HG03354 (cell line): ENCODE measurements around the gene SLC10A1.
"Not testable (repeated sequence)": the region's sequence is repeated elsewhere in the genome, so short reads cannot be mapped to it uniquely, and the experiment has no call there.

Source experiments
- ATAC-seq: cut with Tn5 transposase; IDR thresholded peaks from one replicate; pipeline ENCODE4 v1.9.1; 2021; ENCODE audit warnings: mild to moderate bottlenecking; ENCODE audit not compliant: unreplicated experiment, poor library complexity, severe bottlenecking

The SLC10A1 gene

DNA sequence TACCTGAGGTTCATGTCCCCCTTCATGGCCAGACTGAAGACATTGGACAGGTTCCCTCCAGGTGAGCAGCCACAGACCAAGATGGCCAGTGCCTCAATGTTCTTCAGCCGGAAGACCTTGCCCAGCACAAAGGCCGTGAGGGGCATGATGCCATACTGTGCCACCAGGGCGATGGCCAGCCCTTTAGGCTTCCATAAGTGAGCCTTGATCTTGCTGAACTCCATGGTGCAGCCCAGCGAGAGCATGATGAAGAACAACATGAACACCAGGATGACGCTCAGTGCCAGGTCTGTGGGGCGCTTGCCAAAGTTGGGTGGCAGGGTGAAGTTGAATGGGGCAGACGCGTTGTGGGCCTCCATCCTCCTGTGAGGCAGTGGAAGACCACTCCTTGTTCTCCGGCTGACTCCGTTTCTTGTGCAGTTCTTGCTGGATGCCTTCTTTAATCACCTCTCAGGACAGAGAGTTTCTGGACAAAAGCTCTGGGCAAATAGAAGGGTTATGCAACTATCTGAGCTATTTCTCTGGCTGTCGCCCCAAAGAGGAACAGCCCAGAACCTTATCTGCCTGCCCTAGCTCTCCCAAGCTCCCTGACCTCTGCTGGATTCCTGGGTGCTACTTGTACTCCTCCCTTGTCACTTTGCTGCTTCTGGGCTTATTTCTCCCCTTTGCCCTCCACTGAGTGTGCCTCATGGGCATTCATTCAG lies at the start of gene SLC10A1:
Gene SLC10A1 (minus strand): TSS at position 445 of the 704 bp plus-strand sequence. CDS start 86 bp downstream, at position 359.
- ATAC-seq = no peak

DNA sequence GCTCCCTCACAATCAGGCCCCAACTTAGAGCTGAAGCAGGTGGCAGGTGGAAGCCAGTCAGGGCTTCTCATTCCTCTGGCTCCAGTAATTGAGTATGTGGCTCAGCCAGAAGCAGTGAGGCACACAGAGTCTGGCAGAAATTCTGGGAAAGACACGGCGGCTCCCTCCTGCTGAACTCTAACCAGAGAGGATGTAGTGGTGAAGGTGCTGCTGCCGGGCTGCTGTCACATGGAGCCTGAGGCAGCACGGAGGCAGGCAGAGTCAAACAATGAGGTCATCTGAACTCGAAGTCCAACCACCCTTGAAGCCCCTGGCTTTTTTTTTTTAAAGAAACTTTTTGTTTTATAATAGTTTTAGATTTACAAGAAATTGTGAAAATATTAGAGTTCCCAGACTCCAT lies 48.7 kb upstream of the SLC10A1 start:
- ATAC-seq = no peak

DNA sequence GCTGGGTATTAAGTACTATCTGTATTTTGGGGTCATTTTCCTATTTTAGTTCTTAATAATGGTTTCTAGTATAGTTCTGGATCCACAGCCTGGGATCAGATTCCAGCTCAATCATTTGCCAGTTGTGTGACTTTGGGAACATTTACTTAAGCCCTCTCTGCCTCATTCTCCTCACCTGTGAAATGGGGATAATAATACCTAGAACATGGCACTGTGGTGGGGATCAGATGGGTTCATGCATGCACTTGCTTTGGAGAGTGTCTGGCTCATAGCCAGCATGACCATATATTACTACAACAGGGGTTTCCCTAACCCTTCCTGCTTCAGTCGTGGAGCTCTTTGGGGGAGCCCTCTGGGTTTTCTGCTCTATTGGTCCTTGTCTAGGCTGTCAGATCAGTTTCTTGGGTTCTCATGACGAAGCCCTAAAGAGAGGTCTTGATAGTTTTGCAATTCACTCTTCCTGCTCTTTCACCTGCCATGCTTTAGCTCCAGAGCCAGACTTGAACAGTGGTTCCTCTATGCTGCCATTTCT lies 48.1 kb upstream of the SLC10A1 start:
- ATAC-seq = no peak

DNA sequence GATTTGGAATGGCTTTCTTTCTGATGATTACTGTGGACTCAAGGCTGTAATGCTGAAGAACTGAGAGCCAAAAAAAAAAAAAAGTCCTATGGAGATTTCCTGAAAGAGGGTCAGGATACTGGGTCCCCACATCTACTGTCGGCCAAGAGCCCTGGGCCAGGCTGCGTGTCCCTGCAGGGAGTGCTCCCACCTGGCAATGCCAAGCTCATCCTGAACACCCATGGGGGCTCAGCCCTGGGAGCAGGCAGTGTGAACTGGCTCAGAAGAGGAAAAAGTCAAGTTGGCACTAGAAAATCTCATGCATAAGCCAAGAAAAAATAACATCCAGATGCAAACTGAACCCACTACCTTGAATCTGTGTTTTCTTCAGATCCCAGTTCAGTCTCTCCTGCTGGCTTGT lies 47.1 kb upstream of the SLC10A1 start:
- no peak for ATAC-seq

DNA sequence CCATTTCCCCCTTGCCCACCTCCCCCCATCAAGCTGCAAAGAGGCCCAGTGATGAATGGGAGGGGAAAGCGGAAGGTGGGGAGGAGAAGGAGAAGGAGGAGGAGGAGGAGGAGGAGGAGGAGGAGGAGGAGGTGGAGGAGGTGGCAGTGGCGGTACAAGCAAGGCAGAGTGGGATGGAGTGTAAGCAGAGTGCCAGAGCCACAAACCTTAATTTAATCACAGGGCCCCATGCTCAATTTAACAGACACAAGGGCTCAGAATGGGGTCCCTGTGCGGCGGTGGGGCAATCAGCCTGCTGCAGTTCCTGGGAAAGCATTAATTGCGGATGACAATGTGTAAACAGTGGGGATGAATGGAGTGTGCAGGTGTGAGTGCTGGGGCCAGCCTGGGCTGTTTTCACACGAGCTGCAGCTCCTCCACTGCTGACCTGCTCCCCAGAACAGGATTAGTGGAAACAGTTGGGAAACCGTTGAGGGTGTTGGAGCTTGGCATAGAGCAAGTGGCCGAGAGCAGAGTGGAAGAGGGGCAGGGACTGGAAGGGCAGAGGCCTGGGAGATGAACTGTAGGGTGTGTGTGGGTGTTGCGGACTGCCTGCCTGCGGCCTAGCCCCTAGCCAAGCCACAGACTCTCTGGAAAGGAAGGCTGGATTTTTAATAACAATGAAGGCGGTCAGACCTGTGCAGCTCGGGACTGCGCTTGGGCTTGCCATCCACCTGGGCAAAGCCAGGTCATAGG lies 45.8 kb upstream of the SLC10A1 start:
- no peak for ATAC-seq

DNA sequence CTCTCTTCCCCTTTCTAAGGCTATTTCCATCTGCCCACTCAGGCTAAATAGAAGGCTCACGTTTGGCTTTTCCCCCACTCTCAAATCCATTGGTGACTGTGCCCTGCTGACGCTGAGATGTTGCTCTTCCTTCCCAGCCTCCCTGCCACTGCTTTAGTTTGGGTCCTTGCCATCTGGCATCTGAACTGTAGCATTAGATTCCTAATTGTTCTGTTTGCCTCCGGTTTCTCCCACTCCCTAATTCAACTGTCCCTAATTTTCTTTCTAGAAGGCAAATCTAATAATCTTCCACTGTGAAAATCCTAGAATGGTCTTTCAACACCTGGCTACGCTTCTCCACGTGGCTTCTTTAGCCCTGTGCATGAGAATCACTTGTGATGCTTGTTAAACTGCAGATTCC lies 44.6 kb upstream of the SLC10A1 start:
- ATAC-seq = no peak

DNA sequence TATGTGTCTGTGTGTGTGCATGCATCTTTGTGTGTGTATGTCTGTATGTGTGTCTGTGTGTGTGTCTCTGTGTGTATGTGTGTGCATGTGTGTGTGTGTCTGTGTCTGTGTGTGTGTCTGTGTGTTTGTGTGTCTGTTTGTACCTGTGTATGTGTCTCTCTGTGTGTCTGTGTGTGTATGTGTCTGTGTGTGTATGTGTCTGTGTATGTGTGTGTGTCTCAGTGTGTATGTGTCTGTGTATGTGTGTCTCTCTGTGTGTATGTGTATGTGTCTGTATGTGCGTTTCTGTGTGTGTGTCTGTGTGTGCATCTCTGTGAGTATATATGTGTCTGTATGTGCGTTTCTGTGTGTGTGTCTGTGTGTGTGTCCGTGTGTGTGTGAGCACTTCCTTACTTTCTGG lies 42.6 kb upstream of the SLC10A1 start:
- no peak for ATAC-seq

DNA sequence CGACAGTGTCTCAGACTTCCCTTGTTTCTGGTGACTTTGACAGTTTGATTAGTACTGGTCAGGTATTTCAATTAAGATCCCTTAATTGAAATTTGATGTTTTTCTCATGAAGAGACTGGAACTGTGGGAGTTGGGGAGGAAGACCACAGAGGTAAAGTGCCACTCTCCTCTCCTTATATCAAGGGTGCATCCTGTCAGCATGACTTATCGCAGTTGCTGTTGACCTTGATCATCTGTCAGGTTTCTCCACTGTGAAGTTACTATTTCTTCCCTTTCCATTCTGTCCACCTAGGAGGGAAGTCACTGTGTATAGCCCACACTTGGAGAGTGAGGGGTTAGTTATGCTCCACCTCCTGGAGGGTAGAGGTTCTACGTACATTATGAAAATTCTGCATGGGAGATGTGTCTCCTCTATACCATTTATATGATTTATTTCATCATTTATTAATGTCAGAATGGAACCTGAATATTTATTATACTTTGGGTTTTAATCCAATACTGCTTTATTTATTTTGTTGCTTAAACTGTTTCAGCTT lies 41.9 kb upstream of the SLC10A1 start:
- no peak for ATAC-seq

DNA sequence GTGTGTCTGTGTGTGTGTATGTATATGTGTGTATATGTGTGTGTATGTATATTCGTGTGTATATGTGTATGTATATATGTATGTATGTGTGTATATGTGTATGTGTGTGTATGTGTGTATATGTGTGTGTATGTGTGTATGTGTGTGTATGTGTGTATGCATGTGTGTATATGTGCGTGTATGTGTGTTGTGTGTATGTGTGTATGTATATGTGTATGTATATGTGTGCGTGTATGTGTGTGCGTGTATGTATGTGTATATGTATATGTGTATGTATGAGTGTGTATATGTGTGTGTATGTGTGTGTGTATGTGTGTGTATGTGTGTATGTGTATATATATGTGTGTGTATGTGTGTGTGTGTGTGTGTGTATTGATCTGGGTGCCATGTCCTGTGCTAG lies 31.8 kb upstream of the SLC10A1 start:
- no peak for ATAC-seq

DNA sequence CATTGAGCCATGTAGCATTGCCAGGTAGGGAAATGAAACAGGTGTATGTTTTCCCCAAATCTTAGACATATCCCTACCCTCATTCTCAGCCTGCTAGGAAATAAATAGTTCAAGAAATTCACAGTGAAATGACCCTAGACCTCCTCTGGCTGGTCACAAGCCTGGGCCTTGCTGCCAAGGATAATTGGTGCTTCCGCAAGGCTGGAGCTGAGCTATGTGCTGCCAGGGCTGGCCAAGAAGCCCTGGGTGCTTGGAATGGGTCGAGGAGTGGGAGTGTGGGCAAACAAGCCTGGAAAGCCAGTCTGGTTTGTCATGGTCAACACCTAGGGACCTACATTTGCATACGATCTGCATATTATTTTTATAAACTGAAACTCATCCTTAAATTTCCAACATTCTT lies 31.3 kb upstream of the SLC10A1 start:
- ATAC-seq = no peak

DNA sequence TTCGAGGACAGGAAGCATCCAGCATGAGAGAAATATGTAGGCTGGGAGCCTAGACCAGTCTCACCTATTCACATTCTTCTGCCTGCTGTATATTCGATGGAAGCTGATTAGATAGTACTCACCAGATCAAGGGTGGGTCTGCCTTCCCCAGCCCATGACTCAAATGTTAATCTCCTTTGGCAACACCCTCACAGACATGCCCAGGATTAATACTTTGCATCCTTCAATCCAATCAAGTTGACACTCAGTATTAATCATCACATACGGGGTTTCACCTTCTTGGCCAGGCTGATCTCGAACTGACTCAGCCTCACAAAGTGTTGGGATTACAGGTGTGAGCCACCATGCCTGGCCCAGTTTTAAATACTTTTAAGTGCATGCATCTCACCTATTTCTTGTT lies 30.5 kb upstream of the SLC10A1 start:
- ATAC-seq = no peak

DNA sequence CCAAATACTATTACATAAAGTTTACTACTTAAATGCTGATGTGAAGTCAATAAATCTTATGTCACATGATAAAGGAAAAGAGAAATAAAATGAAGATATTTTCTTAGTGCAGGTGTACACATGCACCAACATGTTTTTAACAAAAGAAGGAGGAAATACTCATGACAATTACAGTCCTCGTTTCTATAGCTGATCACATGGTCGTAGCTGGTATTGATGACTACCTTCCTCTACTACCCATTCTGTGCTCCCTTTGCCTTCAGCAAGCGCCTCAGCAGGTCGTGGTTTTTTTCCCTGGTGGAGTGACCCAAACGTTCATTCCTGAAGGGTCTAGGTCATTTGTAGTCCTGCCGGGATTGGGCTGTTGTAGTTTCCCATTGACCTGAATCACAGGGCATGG lies 25.4 kb upstream of the SLC10A1 start:
- no peak for ATAC-seq

DNA sequence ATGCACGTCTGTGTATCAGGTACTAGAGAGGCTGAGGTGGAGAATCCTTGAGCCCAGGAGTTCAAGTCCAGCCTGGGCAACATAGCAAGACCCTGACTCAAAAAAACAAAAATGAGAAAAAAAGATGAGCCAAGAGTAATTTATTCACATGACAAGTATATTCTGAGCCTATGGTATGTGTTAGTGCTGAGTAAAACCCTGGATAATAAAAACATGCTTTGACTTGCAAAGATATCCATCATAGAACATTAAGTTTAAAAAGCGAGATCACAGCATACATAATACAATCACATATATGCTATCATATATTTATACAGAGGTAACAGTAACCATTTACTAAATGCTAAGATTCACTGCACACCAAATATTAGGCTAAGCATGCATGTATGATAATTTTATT lies 23.9 kb upstream of the SLC10A1 start:
- no peak for ATAC-seq

DNA sequence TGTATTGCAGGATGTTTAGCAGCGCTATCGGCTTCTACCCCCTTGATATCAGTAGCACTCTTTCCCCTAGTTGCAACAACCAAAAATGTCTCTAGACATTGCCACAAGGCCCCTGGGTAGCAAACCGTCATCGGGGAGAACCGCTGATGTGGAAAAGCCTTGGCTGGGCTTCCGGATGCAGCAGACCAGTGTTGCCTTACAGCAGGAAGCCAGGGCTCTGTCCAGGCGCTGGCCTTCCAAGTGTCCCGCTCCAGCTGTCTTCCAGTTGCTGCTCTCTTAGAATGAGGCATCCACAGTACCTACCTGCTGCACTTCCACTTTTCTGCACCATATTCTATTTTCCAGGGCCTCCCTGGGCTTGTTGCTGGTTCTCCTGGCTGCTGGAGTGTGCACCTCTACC lies 22.6 kb upstream of the SLC10A1 start:
- no peak for ATAC-seq

DNA sequence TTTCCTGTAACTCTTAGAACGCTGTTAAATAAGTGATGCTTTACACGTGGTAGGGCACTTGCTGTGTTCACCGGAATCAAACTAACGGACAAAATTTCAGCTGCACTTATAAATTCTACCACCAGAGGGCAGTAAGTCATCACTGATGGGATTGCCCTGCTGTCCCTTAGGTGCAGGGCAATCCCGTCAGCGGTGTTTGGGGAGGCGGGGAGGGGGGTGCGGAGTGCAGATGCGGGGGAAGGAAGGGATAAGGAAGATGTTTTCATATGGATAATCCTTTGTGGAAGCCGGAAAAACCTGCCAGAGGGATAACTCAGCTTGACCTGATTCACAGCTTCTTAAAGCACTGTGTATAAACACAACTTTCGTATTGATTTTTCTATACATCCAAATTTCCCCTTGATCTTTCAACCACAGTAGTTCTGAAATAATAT lies 21.7 kb upstream of the SLC10A1 start:
- no peak for ATAC-seq

DNA sequence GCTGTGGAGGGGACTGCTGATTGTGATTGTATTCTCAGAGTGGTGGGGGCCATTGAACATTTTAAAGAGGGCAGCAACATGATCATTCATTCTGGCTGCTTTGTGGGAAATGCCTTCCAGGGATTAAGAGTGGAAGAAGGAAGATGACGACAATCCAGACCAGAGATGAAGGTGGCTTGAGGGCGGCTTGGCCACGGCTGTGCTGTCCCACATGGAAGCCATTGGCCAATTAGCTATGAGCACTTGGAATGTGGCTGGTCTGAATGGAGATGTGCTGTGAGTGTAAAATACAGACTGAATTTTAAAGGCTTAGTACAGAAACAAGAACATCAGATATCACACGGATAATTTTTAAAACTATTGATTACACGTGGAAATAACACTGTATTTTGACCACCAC lies 19.2 kb upstream of the SLC10A1 start:
- no peak for ATAC-seq

DNA sequence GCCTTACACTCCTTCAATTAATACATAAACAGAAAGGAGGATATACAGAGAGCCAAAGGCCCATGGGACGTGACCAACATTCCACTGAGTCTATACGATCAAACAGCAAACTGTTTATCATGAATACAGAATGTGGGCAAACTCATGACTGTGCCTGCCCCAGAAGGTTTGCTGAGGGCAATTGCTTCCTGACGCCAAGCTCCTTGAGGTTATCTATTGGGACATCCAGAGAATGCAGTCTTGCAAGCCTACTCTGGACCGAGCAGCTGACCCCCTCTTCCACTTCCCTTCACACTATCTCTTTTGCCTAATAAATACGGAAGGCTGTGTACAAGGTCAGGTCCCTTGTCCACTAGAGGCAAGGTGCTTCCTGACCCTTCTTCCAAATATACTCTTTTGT lies 18.5 kb upstream of the SLC10A1 start:
- no peak for ATAC-seq

DNA sequence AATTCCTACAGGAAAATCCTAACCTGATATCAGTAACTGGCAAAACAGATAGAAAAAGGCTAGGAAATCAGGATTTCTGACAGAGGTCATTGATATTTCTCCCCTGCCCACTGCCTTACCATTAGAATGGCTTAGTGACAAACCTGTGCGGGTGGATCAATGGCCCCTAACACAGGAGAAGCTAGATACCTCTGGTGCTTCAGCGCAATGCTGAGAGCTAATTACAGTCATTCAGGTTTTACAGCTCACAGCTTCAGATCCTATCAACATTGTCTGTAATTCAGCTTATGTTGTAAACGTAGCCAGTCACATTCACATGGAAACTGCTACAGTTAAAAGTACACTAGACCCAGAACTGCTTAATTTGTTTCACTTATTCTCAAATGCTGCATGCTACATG lies 17.4 kb upstream of the SLC10A1 start:
- no peak for ATAC-seq

DNA sequence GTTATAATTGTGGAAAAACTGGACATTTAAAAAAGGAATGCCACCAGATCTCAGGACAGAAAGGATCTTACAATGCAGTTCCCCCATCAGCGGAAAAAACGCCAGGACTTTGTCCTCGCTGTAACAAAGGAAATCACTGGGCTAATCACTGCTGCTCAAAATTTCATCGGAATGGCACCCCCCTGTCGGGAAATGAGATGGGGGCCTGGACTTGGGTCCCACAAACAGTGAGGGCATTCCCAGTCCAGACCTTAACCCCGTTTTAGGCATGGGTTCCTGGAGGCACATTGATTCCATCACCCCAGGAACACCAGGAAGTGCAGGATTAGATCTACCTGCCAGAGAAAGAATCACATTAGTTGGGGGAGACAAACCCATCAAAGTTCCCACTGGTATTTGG lies 16.3 kb upstream of the SLC10A1 start:
- not testable (repeated sequence) for ATAC-seq

DNA sequence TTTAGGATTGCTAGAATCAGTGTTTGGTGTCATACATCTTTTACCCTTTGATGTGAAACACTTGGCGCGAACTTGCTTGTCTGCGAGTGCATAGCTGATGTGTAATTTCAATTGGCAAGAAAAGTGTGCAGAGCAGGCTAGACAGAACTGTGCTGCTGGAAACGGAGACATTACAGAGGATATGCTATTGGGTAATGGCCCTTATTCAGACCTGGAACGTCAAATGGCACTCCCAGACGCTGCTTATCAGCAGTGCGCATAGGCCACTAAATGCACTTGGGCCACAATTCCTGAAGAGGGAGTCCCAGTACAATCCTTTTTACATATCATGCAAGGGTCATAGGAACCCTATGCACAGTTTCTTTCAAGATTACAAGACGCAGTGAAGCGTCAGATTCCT lies 15.7 kb upstream of the SLC10A1 start:
- ATAC-seq = no peak

DNA sequence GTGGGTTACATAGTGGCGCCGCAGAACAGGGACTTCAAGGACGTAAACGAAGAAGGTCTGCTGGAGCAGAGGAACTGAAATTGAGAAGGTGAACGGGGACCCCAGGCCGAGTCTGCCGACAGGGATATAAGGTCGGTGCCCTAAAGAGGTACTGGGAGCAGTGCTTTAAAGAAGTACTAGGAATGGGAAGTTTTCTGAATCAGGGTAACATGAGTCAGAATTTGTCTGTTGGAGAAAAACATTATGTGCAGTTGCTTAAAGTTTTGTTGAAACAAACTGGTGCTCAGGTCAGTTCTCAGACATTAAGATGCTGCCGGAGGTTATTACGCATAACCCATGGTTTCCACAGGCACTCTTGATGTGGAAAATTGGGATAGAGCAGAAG lies 14.8 kb upstream of the SLC10A1 start:
- ATAC-seq = no peak
